ENCODE measurements around the gene SUMO2. TPM values are rescaled to one million over a fixed set of nuclear protein-coding genes. Genes with fewer than 3 reads are reported as not detected.

Gene SUMO2
- total RNA-seq, 1 experiment from 2014 or later, result 616 TPM

- in situ Hi-C loops (cut with HindIII; ENCODE audit: low pct_unique_long_range_greater_than_20kb, low sequenced_read_pairs) (no loop called here), intact Hi-C loops (cut with micrococcal nuclease; ENCODE audit: unreplicated experiment) (no loop called here)
- Histone ChIP-seq H3K9me3 (ENCODE audit: control insufficient read depth, insufficient read depth, low read depth, low read length) (no peaks in the 10 kb centered on the region), H3K4me1 (ENCODE audit: control insufficient read depth, insufficient read depth, low read length) (no peaks in the 10 kb centered on the region; the same call in 1 of the 2 replicates), H3K36me3 (ENCODE audit: control insufficient read depth, insufficient read depth, low read length) (peaks cover 12% of the 10 kb centered on the region), H3K27ac (ENCODE audit: low read length) (no peak overlapping the region), H3K27me3 (ENCODE audit: control insufficient read depth, insufficient read depth, low read length) (no peaks in the 10 kb centered on the region), H3K4me3 (ENCODE audit: low read depth in 2 of 2, low read length in 2 of 2) (no peak overlapping the region)
- ChIA-PET CTCF (no interaction called here), POLR2A (no interaction called here)
- no TSS peak for BruUV-seq (replicated peaks)
- no peak for DNase-seq (ENCODE audit: low read depth, low spot score)
- TF ChIP-seq CTCF (IDR thresholded peaks at IDR 0.05) (no peak), TCF7L2 (IDR thresholded peaks at IDR 0.05; ENCODE audit: low read depth, low read length) (no peak), POLR2AphosphoS5 (IDR thresholded peaks at IDR 0.05; ENCODE audit: low read depth, low read length) (no peak), REST (IDR thresholded peaks at IDR 0.05; ENCODE audit: insufficient read depth in 1 of 2, low read depth in 2 of 2, low read length in 1 of 2) (no peak)
- no peak for ATAC-seq
Measured at GRCh38 chr17:75174996-75175395, 7.8 kb downstream of the SUMO2 start.

GRCh38 chr17:75173526-75173925 lies 9.2 kb downstream of the SUMO2 start:
- POLR2A ChIA-PET, result no interaction called here

More at GRCh38 chr17:75173526-75173925, 9.2 kb downstream of the SUMO2 start:
- DNase-seq (ENCODE audit: low read depth, low spot score), result no peak
- CTCF ChIA-PET, result interaction anchor here (0.6 kb wide), 1 partner anchor 114 kb away, joined by 4 read pairs; no protein-coding TSS in a partner anchor
- Histone ChIP-seq H3K27me3 (ENCODE audit: control insufficient read depth, insufficient read depth, low read length) (no peaks in the 10 kb centered on the region), H3K4me1 (ENCODE audit: control insufficient read depth, insufficient read depth, low read length) (no peaks in the 10 kb centered on the region), H3K4me3 (ENCODE audit: low read depth in 2 of 2, low read length in 2 of 2) (no peak overlapping the region), H3K27ac (ENCODE audit: low read length) (no peak overlapping the region), H3K36me3 (ENCODE audit: control insufficient read depth, insufficient read depth, low read length) (peaks cover 8% of the 10 kb centered on the region), H3K9me3 (ENCODE audit: control insufficient read depth, insufficient read depth, low read depth, low read length) (no peaks in the 10 kb centered on the region)
- in situ Hi-C loops (cut with HindIII; ENCODE audit: low pct_unique_long_range_greater_than_20kb, low sequenced_read_pairs) (no loop called here), intact Hi-C loops (cut with micrococcal nuclease; ENCODE audit: unreplicated experiment) (no loop called here)
- no TSS peak for BruUV-seq (replicated peaks)
- TF ChIP-seq REST (IDR thresholded peaks at IDR 0.05; ENCODE audit: insufficient read depth in 1 of 2, low read depth in 2 of 2, low read length in 1 of 2) (no peak), POLR2AphosphoS5 (IDR thresholded peaks at IDR 0.05; ENCODE audit: low read depth, low read length) (no peak), TCF7L2 (IDR thresholded peaks at IDR 0.05; ENCODE audit: low read depth, low read length) (no peak), CTCF (IDR thresholded peaks at IDR 0.05) (no peak), SIN3A (IDR thresholded peaks at IDR 0.05; ENCODE audit: borderline replicate concordance, insufficient read depth, low read depth, low read length) (no peak)
- no peak for ATAC-seq
